H54 (cell line): Measurements from ENCODE around the gene HOXB8.

Experiments
- DNase-seq: peaks from one replicate; pipeline ENCODE4 v3.0.0; 2011; ENCODE audit warnings: low spot score, mixed read lengths; ENCODE audit not compliant: insufficient read length
- FAIRE-seq: peaks from 3 replicates; lab custom pipeline; 2011; peaks lifted over from hg19 to GRCh38; lab: Jason Lieb, UNC
- POLR2A ChIP-seq: IDR thresholded peaks from 2 replicates; pipeline ENCODE4 v1.6.1; 2011; ENCODE audit warnings: low read depth, mild to moderate bottlenecking, low read length

Gene HOXB8

DNA sequence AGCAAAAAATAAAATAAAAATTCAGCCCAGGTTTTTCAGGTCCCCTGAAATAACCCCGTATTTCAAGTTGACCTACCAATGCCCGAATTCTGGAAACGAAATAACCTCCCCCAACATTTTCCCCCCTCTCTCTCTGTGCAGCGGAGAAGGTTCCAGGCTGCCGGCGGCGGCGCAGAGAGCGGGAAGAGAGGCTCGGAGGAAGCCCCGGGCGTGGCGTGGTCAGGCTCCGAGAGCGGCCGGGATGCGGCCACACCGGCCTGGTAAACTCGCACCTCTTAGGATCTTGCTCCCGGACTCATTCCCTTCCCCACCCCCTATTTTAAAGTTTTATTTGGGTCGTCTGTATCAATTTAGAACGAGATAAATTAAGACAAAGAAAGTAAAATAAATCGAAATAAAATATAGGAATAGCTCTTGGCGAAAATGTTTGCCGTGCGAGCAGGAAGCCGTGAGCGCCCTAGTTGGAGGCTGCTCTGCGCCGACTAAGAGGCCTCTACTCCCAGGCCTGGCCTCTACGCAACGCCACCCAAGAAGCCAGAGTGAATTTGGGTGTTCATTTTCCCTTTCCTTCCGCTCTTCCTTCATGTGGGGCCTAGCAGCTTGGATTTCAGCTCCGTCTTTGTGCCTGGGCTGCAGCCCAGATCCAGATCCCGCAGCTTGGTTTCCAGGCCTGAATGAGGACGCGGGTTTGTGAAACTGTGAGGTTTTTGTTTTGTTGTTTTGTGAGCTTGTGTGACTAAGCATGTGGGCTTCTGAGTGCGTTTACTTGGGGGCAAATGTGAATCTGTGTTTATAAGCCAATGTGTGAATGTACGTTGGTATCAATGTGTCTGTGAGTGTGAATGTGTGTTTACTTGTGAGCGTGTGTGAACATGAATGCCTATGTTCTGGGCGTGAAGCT, 8.9 kb downstream of the HOXB8 start:
- FAIRE-seq (no peak), DNase-seq (no peak)

DNA sequence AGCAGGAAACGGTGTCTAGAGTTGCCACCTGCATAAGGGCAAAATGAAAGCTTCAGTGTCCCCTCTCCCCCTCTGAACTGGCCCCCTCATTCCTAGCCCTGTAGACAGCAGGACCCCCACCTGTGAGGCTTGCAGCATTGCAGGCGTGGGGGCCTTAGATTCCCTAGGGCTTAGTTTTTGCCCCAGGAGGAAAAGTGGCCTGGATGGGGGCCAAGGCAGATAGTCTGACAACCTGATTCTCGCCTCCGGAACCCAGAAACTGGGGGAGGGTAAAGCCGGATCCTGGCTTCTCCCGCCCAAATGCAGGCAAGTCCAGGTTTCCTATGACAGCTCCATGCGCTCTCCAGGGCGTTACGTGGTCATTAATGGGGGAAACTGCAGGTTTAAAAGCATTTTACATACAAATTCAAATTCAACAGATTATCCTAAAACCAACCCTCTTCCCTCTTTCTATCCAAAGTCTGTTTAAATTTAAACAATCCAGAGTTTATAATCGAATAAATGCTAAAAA, 9.6 kb downstream of the HOXB8 start:
- no peak for TF ChIP-seq POLR2A
- DNase-seq (no peak), FAIRE-seq (no peak)

More for the DNA sequence above, 8.9 kb downstream of the HOXB8 start:
- TF ChIP-seq POLR2A, result no peak

DNA sequence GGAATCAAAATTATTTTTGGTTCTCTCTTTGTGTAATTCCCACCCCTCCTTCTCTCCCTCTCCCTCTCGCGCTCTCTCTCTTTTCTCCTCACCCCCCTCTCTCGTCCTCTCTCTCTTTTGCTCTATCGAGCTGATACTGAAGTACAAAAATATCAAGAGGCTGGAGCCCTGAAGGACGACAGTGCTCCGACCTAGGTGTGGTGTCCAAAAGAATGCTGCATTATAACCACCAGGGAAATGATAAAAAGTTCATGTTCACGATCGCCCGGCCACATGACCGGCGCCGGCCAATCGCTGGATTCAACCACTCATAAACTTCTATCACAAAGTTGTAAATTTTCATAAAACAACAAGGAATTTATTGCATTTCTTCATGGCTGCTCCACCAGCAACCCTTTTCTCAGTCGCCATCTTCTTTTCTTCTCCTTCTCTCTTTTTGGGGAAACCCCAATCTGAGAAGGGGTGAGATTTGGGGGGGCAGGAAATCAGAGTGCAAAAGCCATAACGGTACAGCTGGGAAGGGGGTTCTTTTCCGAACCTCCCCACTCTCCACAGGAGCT, 10.2 kb downstream of the HOXB8 start, which contains the start of gene HOXB6:
TSS of gene HOXB6 (minus strand) at position 217 of the 560 bp plus-strand sequence. CDS start 6,836 bp downstream, outside the sequence.
- DNase-seq, result no peak
- FAIRE-seq, result no peak
- peak; percentile 75 for TF ChIP-seq POLR2A

DNA sequence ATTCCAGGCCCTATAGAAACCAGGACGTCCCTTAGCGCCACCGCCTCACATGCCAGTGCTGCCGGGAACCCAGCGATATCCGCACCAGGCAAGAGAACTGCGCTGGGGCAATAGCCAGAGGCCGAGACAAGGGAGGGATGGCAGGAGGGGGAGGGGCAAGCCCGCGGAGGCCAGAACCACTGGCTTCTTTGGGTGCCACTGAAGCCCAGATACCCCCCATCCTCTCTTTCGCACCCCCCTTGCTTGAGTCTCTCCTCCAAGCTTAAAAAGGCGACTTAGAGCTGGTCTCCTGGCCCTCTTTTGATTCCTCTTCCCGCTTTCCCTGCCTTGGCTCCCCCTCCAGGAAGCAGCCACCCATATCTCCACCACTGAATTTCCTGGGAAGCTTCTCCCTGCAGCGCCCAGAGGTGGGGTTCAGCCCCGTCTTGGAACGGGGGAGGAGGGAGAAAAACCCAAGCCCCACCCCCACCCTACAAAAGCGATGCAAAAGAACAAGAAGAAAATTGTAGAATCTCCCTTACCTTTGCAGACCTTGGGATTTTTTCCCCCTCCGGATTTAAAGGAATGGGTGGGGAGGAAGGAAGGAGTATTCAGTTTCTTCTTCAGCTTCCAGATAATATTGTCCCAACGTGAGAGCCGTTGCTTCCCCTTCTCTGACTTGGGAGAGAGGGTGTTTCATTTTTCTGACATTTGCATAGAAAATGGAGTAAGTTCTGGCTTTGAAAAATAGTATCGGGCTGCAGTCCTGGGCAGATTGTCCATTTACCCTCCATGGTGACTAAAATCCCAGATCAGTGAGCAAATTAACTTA, 10.9 kb downstream of the HOXB8 start:
- FAIRE-seq (no peak), DNase-seq (no peak)
- TF ChIP-seq POLR2A, result peak; percentile 34; the same call in 1 of the 2 replicates

DNA sequence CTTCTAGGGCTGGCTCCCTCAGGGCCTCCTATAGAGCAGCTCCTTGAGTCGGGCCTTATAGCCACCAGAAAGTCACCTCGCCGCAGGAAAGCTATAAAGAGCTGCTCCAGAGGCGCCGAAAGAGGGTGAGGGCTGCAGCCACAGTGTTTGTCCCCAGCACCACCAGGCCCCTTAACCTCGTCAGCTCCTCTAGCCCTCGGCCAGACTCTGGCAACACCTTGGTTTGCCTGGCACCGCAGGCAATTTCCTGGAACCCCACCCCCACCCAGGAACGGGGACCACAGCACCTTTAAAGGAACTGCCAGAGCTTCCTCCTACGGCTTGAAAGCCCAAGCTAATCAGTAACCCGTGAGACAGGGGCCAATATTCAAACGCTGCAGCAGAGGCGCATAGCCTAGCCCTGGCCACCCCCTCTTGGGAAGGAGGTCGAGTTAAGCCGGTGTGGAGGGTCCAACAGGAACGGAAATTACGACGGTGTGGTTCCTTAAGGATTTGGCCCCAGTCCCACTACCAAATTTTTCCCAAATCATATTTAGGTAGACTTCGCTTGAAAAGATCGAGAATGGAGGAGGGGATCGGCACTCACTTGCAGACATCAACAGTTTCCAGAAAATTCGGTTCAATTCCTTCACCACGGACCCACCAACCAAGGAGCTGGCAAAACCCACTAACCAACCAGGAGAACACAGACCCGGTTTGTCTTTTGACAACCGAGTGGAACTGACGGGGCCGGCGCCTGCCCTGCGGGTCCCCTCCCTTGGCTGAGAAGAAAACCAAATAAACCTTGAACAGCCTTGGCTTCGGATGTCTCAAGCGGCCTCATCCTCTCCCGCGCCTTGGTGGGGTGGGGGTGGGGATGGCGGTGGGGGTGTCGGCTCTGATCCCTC, 13.3 kb downstream of the HOXB8 start:
- no peak for TF ChIP-seq POLR2A
- no peak for DNase-seq
- no peak for FAIRE-seq

DNA sequence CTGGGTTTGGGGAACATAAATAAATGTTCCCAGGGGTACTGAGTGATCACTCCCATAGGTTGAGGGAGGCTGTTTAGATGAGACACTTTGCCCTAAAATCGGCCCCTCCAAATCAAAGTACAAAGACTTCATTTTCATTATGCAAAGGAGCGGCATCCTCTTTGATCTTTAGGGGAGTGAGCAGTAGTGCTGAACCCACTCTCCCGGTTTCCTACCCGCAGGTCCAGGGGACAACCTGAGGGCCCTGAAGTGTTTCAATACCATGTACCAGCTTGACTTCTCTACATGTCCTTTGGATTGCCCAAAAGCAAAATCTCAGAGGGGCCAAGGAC, 13.9 kb downstream of the HOXB8 start:
- no peak for FAIRE-seq
- no peak for DNase-seq
- no peak for TF ChIP-seq POLR2A

GRCh38 chr17:48600244-48601098, 14.6 kb downstream of the HOXB8 start:
- DNase-seq, result no peak
- no peak for FAIRE-seq
- no peak for TF ChIP-seq POLR2A

DNA sequence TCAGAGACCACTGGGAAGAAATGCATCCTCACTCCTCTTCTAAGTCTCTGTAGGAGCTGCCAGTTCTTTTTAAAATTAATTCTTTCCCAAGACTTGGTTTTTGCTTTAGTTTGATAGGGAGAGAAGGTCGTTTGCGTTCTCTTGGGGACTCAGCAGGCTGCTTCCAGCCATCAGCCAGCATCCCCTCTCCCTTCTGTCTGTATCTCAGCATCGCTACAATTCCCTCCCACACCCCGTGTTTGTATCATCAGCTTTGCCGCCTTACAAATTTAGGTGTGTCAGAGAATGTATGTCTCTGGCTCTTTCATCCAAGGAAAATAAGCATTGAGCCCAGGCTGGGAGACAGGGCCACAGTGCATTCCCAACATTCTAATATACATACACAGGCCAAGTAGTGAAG, 15.7 kb downstream of the HOXB8 start:
- FAIRE-seq, result no peak
- DNase-seq, result no peak
- no peak for TF ChIP-seq POLR2A

GRCh38 chr17:48598736-48599135, 16.4 kb downstream of the HOXB8 start:
- TF ChIP-seq POLR2A, result no peak
- DNase-seq (no peak), FAIRE-seq (no peak)

GRCh38 chr17:48597778-48598631, 17.1 kb downstream of the HOXB8 start:
- no peak for FAIRE-seq
- no peak; the same call in 1 of the 2 replicates for TF ChIP-seq POLR2A
- DNase-seq, result no peak

GRCh38 chr17:48597528-48597777, 17.6 kb downstream of the HOXB8 start:
- DNase-seq (no peak), FAIRE-seq (no peak)
- no peak for TF ChIP-seq POLR2A
